ENCODE results near the gene BTBD9.

- TF ChIP-seq CTCF (IDR thresholded peaks at IDR 0.05) (no peak), POLR2A (IDR thresholded peaks at IDR 0.05) (no peak)
Measured at GRCh38 chr6:38212579-38212978, 427.1 kb downstream of the BTBD9 start.

All from lower leg skin (tissue), 3 donors.